Liver (tissue), 3 donors: ENCODE measurements around the gene ASIC2.

Experiments
- CTCF ChIP-seq: fragments of 150-350 bp; IDR thresholded peaks from 2 replicates; pipeline ENCODE4 v1.5.1; 2017; ENCODE audit warnings: improper control_type of control experiment, low read depth, low read length; ENCODE audit not compliant: missing input control
- FOXA1 ChIP-seq: IDR thresholded peaks from 2 replicates; pipeline ENCODE4 v1.6.1; 2016; ENCODE audit warnings: antibody characterized with exemption
- GABPA ChIP-seq, 2 donors: IDR thresholded peaks in 1 of 2; conservative IDR thresholded peaks in 1 of 2; 2 replicates each; pipeline ENCODE4 v1.6.1; 2016; ENCODE audit warnings: antibody characterized with exemption in 2 of 2, mild to moderate bottlenecking in 1 of 2, moderate library complexity in 1 of 2
- JUND ChIP-seq, 2 donors: IDR thresholded peaks; 2 replicates each; pipeline ENCODE4 v1.6.1; 2016; ENCODE audit warnings: antibody characterized with exemption in 2 of 2
- MAX ChIP-seq: IDR thresholded peaks from 2 replicates; pipeline ENCODE4 v1.6.1; 2016; ENCODE audit warnings: antibody characterized with exemption
- RAD21 ChIP-seq, 2 donors: IDR thresholded peaks; 2 replicates each; pipeline ENCODE4 v1.6.1; 2016; ENCODE audit warnings: antibody characterized with exemption in 2 of 2, mild to moderate bottlenecking in 2 of 2
- REST ChIP-seq: IDR thresholded peaks from 2 replicates; pipeline ENCODE4 v1.6.1; 2016; ENCODE audit warnings: antibody characterized with exemption, mild to moderate bottlenecking
- RXRA ChIP-seq, 2 donors: IDR thresholded peaks; 2 replicates each; pipeline ENCODE4 v1.6.1; 2017 to 2018; ENCODE audit warnings: antibody characterized with exemption in 2 of 2, mild to moderate bottlenecking in 1 of 2
- TAF1 ChIP-seq: conservative IDR thresholded peaks from 2 replicates; pipeline ENCODE4 v1.6.1; 2016; ENCODE audit warnings: antibody characterized with exemption, mild to moderate bottlenecking
- ZBTB33 ChIP-seq: IDR thresholded peaks from 2 replicates; pipeline ENCODE4 v1.6.1; 2016; ENCODE audit warnings: antibody characterized with exemption
- donor health status: healthy.
- donor health status: healthy.

- no peak for TF ChIP-seq CTCF
- no peak for TF ChIP-seq TAF1
- no peak for TF ChIP-seq REST
- TF ChIP-seq RAD21 (IDR thresholded peaks at IDR 0.05): no peak
- no peak for TF ChIP-seq MAX
- TF ChIP-seq RXRA (IDR thresholded peaks at IDR 0.05): no peak
- no peak for TF ChIP-seq ZBTB33
- TF ChIP-seq GABPA (IDR thresholded peaks at IDR 0.05 in 1 of 2, conservative IDR thresholded peaks at IDR 0.05 in 1 of 2): no peak
- TF ChIP-seq JUND (IDR thresholded peaks at IDR 0.05): no peak
- TF ChIP-seq FOXA1: no peak
These were observed 213.0 kb downstream of the ASIC2 start for GRCh38 chr17:33080091-33080490.
